OCI-LY1 (cell line): ENCODE measurements around the gene CCDC154.

Experiments used
- H2AFZ ChIP-seq: fragments of 200-600 bp; sonication (generic), shearing (Covaris generic); 2 replicates; pipeline ENCODE4 v1.6.0; 2014; ENCODE audit warnings: antibody characterized with exemption, mild to moderate bottlenecking, low read length
- H3F3A ChIP-seq: fragments of 200-600 bp; sonication (generic), shearing (Covaris generic); 2 replicates; pipeline ENCODE4 v1.6.0; 2014; ENCODE audit warnings: mild to moderate bottlenecking, antibody characterized with exemption, low read length, moderate library complexity; ENCODE audit not compliant: insufficient read depth
- H3K27ac ChIP-seq: fragments of 200-600 bp; sonication (generic); 2 replicates; pipeline ENCODE4 v1.5.1; 2014; ENCODE audit warnings: low read length, mixed run types, mild to moderate bottlenecking, low read depth; ENCODE audit not compliant: poor library complexity, severe bottlenecking
- H3K27me3 ChIP-seq: fragments of 200-600 bp; sonication (generic); 2 replicates; pipeline ENCODE4 v1.6.0; 2014; ENCODE audit warnings: antibody characterized with exemption, mild to moderate bottlenecking, low read length, moderate library complexity; ENCODE audit not compliant: insufficient read depth
- H3K36me3 ChIP-seq: fragments of 200-600 bp; sonication (generic); 2 replicates; pipeline ENCODE4 v1.6.1; 2014; ENCODE audit warnings: mild to moderate bottlenecking, antibody characterized with exemption, low read length, moderate library complexity, mixed read lengths; ENCODE audit not compliant: insufficient read depth
- H3K4me1 ChIP-seq: fragments of 200-600 bp; sonication (generic); 2 replicates; pipeline ENCODE4 v1.5.1; 2014; ENCODE audit warnings: mild to moderate bottlenecking, low read length, moderate library complexity; ENCODE audit not compliant: insufficient read depth, severe bottlenecking
- H3K4me2 ChIP-seq: fragments of 200-600 bp; sonication (generic), shearing (Covaris generic); 2 replicates; pipeline ENCODE4 v1.6.1; 2014; ENCODE audit warnings: low read length
- H3K4me3 ChIP-seq: fragments of 200-600 bp; sonication (generic); 2 replicates; pipeline ENCODE4 v1.5.1; 2014; ENCODE audit warnings: low read length, low read depth, mild to moderate bottlenecking, mixed read lengths; ENCODE audit not compliant: poor library complexity, severe bottlenecking
- H3K79me2 ChIP-seq: fragments of 200-600 bp; shearing (Covaris generic); 2 replicates; pipeline ENCODE4 v1.6.1; 2016; ENCODE audit warnings: mixed run types, low read length, mixed read lengths; ENCODE audit not compliant: insufficient read depth
- H3K9ac ChIP-seq: fragments of 200-600 bp; sonication (generic), shearing (Covaris generic); 2 replicates; pipeline ENCODE4 v1.6.1; 2014; ENCODE audit warnings: mild to moderate bottlenecking, low read length, mixed read lengths
- H3K9me2 ChIP-seq: fragments of 200-600 bp; sonication (generic), shearing (Covaris generic); 2 replicates; pipeline ENCODE4 v1.6.1; 2014; ENCODE audit warnings: low read depth, mild to moderate bottlenecking, low read length, mixed read lengths
- H3K9me3 ChIP-seq: fragments of 200-600 bp; shearing (Covaris generic); 2 replicates; pipeline ENCODE4 v1.6.1; 2014; ENCODE audit warnings: low read length, mixed read lengths
- H4K20me1 ChIP-seq: fragments of 200-600 bp; sonication (generic), shearing (Covaris generic); 2 replicates; pipeline ENCODE4 v1.6.0; 2016; ENCODE audit warnings: mild to moderate bottlenecking, low read length; ENCODE audit not compliant: insufficient read depth
- EZH2 ChIP-seq: fragments of 200-600 bp; sonication (generic), shearing (Covaris generic); IDR thresholded peaks from 2 replicates; pipeline ENCODE4 v1.8.0; 2017; ENCODE audit warnings: borderline replicate concordance, mixed run types, mild to moderate bottlenecking, antibody characterized with exemption, low read length, moderate library complexity, mixed read lengths
- TF ChIP-seq, protein P1 (sequence below): fragments of 200-600 bp; sonication (generic), shearing (Covaris generic); IDR thresholded peaks from 2 replicates; pipeline ENCODE4 v1.5.1; 2017; ENCODE audit warnings: mild to moderate bottlenecking, antibody characterized with exemption, low read length, moderate library complexity, mixed read lengths

CCDC154 gene

GRCh38 chr16:1401758-1402154, 42.6 kb downstream of the CCDC154 start:
- peaks cover 37% of the 10 kb centered on the region for H3K36me3 ChIP-seq
- no peak overlapping the region for H2AFZ ChIP-seq
- TF ChIP-seq, protein P1, sequence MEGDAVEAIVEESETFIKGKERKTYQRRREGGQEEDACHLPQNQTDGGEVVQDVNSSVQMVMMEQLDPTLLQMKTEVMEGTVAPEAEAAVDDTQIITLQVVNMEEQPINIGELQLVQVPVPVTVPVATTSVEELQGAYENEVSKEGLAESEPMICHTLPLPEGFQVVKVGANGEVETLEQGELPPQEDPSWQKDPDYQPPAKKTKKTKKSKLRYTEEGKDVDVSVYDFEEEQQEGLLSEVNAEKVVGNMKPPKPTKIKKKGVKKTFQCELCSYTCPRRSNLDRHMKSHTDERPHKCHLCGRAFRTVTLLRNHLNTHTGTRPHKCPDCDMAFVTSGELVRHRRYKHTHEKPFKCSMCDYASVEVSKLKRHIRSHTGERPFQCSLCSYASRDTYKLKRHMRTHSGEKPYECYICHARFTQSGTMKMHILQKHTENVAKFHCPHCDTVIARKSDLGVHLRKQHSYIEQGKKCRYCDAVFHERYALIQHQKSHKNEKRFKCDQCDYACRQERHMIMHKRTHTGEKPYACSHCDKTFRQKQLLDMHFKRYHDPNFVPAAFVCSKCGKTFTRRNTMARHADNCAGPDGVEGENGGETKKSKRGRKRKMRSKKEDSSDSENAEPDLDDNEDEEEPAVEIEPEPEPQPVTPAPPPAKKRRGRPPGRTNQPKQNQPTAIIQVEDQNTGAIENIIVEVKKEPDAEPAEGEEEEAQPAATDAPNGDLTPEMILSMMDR: no peak
- TF ChIP-seq EZH2: no peak
- no peaks in the 10 kb centered on the region for H3K27me3 ChIP-seq
- H3K4me1 ChIP-seq: no peaks in the 10 kb centered on the region
- H3K9me2 ChIP-seq: no peaks in the 10 kb centered on the region
- no peak overlapping the region for H3K27ac ChIP-seq
- no peaks in the 10 kb centered on the region for H3F3A ChIP-seq
- H3K79me2 ChIP-seq: no peaks in the 10 kb centered on the region
- H3K9ac ChIP-seq: no peak overlapping the region
- H4K20me1 ChIP-seq: no peaks in the 10 kb centered on the region
- no peaks in the 10 kb centered on the region for H3K9me3 ChIP-seq
- no peak overlapping the region for H3K4me3 ChIP-seq
- no peak overlapping the region for H3K4me2 ChIP-seq

DNA sequence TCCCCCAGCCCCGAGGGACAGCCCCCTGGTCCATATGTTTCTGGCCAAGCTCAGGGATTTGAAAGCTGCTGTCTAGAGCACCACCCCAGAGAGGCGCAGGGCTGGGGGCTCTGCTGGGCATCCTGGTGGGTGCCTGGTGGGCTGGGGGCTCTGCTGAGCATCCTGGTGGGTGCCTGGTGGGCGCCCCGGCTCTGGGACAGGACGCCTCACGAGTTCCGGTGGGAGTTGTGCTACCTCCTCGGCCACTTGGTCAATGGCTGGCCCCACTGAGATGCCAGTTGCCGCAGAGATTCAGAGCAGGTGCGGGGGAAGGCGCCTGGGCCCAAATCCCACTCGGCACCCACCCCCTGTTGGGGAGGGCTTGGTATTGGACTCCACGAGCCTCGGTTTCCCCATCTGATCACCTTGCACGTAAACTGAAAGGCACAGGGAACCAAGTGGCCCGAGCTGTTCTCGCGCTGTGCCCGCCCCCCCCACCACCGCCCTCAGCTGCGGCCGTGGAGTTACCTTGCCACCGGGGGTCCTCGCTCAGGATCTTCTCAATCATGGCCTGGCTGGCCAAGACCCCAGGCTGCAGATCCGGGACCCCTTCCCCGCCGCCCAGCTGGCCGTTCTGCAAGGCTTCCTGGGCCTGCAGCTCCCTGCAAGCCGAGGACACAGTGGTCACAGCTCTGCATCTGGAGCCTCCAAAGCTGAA, 43.1 kb downstream of the CCDC154 start:
- H3K27ac ChIP-seq: no peak overlapping the region
- H2AFZ ChIP-seq: no peak overlapping the region
- no peaks in the 10 kb centered on the region for H3K79me2 ChIP-seq
- no peaks in the 10 kb centered on the region for H3K9me3 ChIP-seq
- peaks cover 37% of the 10 kb centered on the region for H3K36me3 ChIP-seq
- H3K4me3 ChIP-seq: no peak overlapping the region
- H3K27me3 ChIP-seq: no peaks in the 10 kb centered on the region
- H3F3A ChIP-seq: no peaks in the 10 kb centered on the region
- TF ChIP-seq, protein P1: no peak
- TF ChIP-seq EZH2: no peak
- H3K9me2 ChIP-seq: no peaks in the 10 kb centered on the region
- H4K20me1 ChIP-seq: no peaks in the 10 kb centered on the region
- no peak overlapping the region for H3K4me2 ChIP-seq
- no peak overlapping the region for H3K9ac ChIP-seq
- no peaks in the 10 kb centered on the region for H3K4me1 ChIP-seq

- Histone ChIP-seq H4K20me1 (no peaks in the 10 kb centered on the region), H3F3A (no peaks in the 10 kb centered on the region), H3K4me1 (no peaks in the 10 kb centered on the region), H3K9ac (no peak overlapping the region), H3K27ac (no peak overlapping the region), H3K27me3 (no peaks in the 10 kb centered on the region), H3K4me3 (no peak overlapping the region), H3K36me3 (peaks cover 35% of the 10 kb centered on the region), H3K9me3 (no peaks in the 10 kb centered on the region), H3K9me2 (no peaks in the 10 kb centered on the region), H2AFZ (no peak overlapping the region), H3K4me2 (no peak overlapping the region), H3K79me2 (no peaks in the 10 kb centered on the region)
- TF ChIP-seq EZH2: no peak
Measured at GRCh38 chr16:1398826-1399581, 45.4 kb downstream of the CCDC154 start.
